ENCODE results near the gene ATAD3C. TPM values are rescaled to one million over a fixed set of nuclear protein-coding genes. Genes with fewer than 3 reads are reported as not detected.
"Not testable (repeated sequence)": the region's sequence is repeated elsewhere in the genome, so short reads cannot be mapped to it uniquely, and the experiment has no call there.

Gene ATAD3C
- polyA plus RNA-seq, 3 donors = not detected

- Histone ChIP-seq H3K9ac (ENCODE audit: insufficient read depth, low read length, poor library complexity, severe bottlenecking) (peak overlapping the region; percentile 51), H3K27ac (ENCODE audit: low read depth in 1 of 2, low read length in 2 of 2) (peak overlapping the region; percentile 70 to 72), H3K4me1 (ENCODE audit: control insufficient read depth in 1 of 2, insufficient read depth in 2 of 2, low read length in 2 of 2) (peaks cover 10 to 18% of the 10 kb centered on the region in 2 donors), H2AFZ (ENCODE audit: insufficient read depth, low read depth, low read length, poor library complexity, severe bottlenecking) (peak overlapping the region; percentile 49), H3K4me3 (replicated peaks in 1 of 3; ENCODE audit: low read depth in 2 of 3, low read length in 3 of 3) (peak overlapping the region in 2 of 3 experiments; percentile 16 to 60)
- peak overlapping the region; percentile 85 to 96 for H3K4me3 Mint-ChIP-seq
- H4K20me1 ChIP-seq (ENCODE audit: insufficient read depth, low read length); H3K27me3 Mint-ChIP-seq (ENCODE audit: low read depth in 3 of 3); H3K36me3 ChIP-seq (replicated peaks in 1 of 2; ENCODE audit: control insufficient read depth in 1 of 2, insufficient read depth in 2 of 2, low read length in 2 of 2); H3K9me3 ChIP-seq (replicated peaks in 1 of 2; ENCODE audit: control insufficient read depth in 1 of 2, insufficient read depth in 1 of 2, low read length in 2 of 2); H3K27me3 ChIP-seq (ENCODE audit: control insufficient read depth in 2 of 2, insufficient read depth in 2 of 2, low read length in 2 of 2); H3K4me2 ChIP-seq (replicated peaks; ENCODE audit: extremely low read depth, low read length, poor library complexity, severe bottlenecking); intact Hi-C loops (cut with micrococcal nuclease); H3K36me3 Mint-ChIP-seq; H3K79me2 ChIP-seq (ENCODE audit: insufficient read depth, low read length); H3K9me3 Mint-ChIP-seq: not testable (repeated sequence)
- H3K27ac Mint-ChIP-seq = peak overlapping the region; percentile 97 to 99 (median 99)
- peak in 1 of 3 donors; percentile 35 for DNase-seq
- peaks cover 15% of the 10 kb centered on the region for H3K4me1 Mint-ChIP-seq
- TF ChIP-seq CTCF (IDR thresholded peaks at IDR 0.05) = peak; percentile 40
- no CpG with 5 or more reads among the region's 22 CpGs for WGBS (ENCODE audit: insufficient coverage)
Observed at GRCh38 chr1:1505366-1505798, 55.9 kb downstream of the ATAD3C start.

GRCh38 chr1:1505801-1506200 lies 56.3 kb downstream of the ATAD3C start:
- H3K4me3 ChIP-seq (replicated peaks in 1 of 3; ENCODE audit: low read depth in 2 of 3, low read length in 3 of 3); H3K4me3 Mint-ChIP-seq; H3K36me3 ChIP-seq (replicated peaks in 1 of 2; ENCODE audit: control insufficient read depth in 1 of 2, insufficient read depth in 2 of 2, low read length in 2 of 2); H3K9me3 Mint-ChIP-seq; H3K79me2 ChIP-seq (ENCODE audit: insufficient read depth, low read length); H3K36me3 Mint-ChIP-seq; H3K9me3 ChIP-seq (replicated peaks in 1 of 2; ENCODE audit: control insufficient read depth in 1 of 2, insufficient read depth in 1 of 2, low read length in 2 of 2); H3K4me2 ChIP-seq (replicated peaks; ENCODE audit: extremely low read depth, low read length, poor library complexity, severe bottlenecking); H3K9ac ChIP-seq (ENCODE audit: insufficient read depth, low read length, poor library complexity, severe bottlenecking); H3K27me3 Mint-ChIP-seq (ENCODE audit: low read depth in 3 of 3); intact Hi-C loops (cut with micrococcal nuclease); DNase-seq; H4K20me1 ChIP-seq (ENCODE audit: insufficient read depth, low read length); H3K27me3 ChIP-seq (ENCODE audit: control insufficient read depth in 2 of 2, insufficient read depth in 2 of 2, low read length in 2 of 2): not testable (repeated sequence)
- peak overlapping the region; percentile 49 for H2AFZ ChIP-seq (ENCODE audit: insufficient read depth, low read depth, low read length, poor library complexity, severe bottlenecking)
- Mint-ChIP-seq H3K4me1 (peaks cover 17% of the 10 kb centered on the region), H3K27ac (peak overlapping the region; percentile 55 to 99 (median 85))
- 100% methylated on average over 2 of the region's 5 CpGs for WGBS (ENCODE audit: insufficient coverage)
- H3K27ac ChIP-seq (ENCODE audit: low read depth in 1 of 2, low read length in 2 of 2) = peak overlapping the region in 1 of 2 donors; percentile 70
- H3K4me1 ChIP-seq (ENCODE audit: control insufficient read depth in 1 of 2, insufficient read depth in 2 of 2, low read length in 2 of 2) = peaks cover 14 to 21% of the 10 kb centered on the region in 2 donors
